ENCODE data around the gene KIDINS220.

Gene KIDINS220

DNA sequence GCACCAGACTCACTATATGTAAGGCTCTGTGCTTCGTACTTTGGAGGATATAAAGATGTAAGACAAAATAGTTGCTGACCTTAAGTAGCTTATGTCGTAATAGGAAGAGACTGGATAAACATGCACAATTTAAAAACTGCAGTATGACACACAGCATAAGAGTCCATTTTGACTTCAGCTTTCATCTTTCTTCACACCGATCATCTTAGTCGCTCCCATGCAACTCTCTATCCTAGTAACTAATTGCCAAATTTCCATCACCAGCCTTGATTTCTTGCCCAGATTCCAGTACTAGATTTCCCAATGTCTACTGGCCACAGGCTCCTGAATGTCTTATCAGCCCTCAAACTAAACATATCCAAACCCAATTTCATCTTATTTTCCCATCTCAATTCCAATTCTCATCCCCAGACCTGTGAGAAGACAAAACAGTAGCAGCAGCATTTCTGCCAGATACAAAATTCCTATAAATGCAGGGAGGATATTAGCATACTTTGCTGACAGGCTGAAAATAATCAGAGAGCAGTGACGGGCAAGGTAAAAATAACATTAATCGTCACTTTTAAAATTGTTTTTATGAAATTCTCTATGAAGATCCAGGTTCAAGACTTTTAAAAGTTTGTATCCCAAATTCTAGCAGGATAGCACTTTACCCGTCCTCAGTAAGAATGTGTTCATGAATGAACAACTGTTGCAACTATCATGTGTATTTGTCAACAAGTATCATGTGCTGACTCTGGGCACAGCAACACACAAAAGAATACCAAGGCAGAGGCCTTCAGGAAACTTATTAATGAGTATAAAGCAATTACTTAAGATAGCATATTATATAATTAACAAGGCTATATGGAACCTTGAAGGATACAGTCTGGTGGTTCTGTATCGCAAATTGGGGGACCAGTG lies 42.2 kb downstream of the KIDINS220 start:
- Histone ChIP-seq H3K4me1 (ENCODE audit: control insufficient read depth, insufficient read depth, low read length, poor library complexity, severe bottlenecking) (no peaks in the 10 kb centered on the region), H3K9me3 (ENCODE audit: control insufficient read depth, low read length) (no peaks in the 10 kb centered on the region), H3K4me3 (ENCODE audit: extremely low read depth, insufficient read depth, low read length, poor library complexity, severe bottlenecking) (no peak overlapping the region), H3K36me3 (ENCODE audit: control insufficient read depth, insufficient read depth, low read length) (peaks cover 70% of the 10 kb centered on the region), H3K27ac (ENCODE audit: low read depth, low read length, severe bottlenecking) (no peak overlapping the region)
- 95 to 98% methylated on average over 3 to 5 of the region's 8 CpGs for WGBS, 2 experiments (ENCODE audit: insufficient coverage in 2 of 2)

DNA sequence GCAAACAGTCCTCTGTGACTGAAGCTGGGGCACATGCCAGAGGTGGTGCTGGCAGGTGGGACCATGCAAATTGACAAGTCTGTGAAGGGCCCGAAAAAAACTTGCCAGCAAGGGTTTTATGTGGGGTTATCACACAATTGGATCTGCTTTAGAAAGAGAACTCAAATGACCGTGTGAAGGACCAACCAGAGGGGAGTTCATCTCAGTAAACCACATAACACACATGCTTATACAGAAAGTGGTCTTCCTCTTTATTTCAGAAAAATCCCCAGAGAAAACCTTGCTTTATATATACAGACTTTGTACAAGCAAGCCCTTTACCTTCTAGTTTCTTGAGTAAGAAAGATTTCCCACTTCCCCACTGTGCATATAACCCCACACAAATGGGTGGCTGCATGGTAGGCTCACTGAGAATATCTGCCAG lies 46.7 kb downstream of the KIDINS220 start:
- no peak overlapping the region for H3K27ac ChIP-seq (ENCODE audit: low read depth, low read length, severe bottlenecking)
- WGBS, 2 experiments (ENCODE audit: insufficient coverage in 2 of 2): 93 to 100% methylated on average over 1 to 2 of the region's 2 CpGs
- no peaks in the 10 kb centered on the region for H3K9me3 ChIP-seq (ENCODE audit: control insufficient read depth, low read length)
- no peak overlapping the region for H3K4me3 ChIP-seq (ENCODE audit: extremely low read depth, insufficient read depth, low read length, poor library complexity, severe bottlenecking)
- peaks cover 70% of the 10 kb centered on the region for H3K36me3 ChIP-seq (ENCODE audit: control insufficient read depth, insufficient read depth, low read length)
- no peaks in the 10 kb centered on the region for H3K4me1 ChIP-seq (ENCODE audit: control insufficient read depth, insufficient read depth, low read length, poor library complexity, severe bottlenecking)

DNA sequence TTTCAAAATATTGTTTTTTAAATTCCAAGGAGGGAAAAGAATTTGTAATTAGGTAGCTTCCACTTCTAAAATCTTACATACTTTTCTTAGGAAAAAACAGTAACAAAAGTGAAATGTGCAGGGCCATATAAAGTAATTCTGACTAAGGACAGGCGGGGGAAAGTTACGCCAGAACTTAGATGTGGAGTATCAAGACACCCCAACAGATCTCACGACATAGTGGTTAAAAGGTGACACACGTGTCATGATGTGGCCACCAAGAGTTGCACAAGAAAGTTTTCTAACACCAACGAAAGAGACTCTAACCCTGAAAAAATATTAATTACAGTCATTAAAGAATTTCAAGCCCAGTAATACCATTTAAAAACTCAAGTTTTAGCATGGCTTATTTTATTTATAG lies 51.0 kb downstream of the KIDINS220 start:
- Histone ChIP-seq H3K4me3 (ENCODE audit: extremely low read depth, insufficient read depth, low read length, poor library complexity, severe bottlenecking) (no peak overlapping the region), H3K9me3 (ENCODE audit: control insufficient read depth, low read length) (no peaks in the 10 kb centered on the region), H3K4me1 (ENCODE audit: control insufficient read depth, insufficient read depth, low read length, poor library complexity, severe bottlenecking) (no peaks in the 10 kb centered on the region), H3K36me3 (ENCODE audit: control insufficient read depth, insufficient read depth, low read length) (peaks cover 53% of the 10 kb centered on the region), H3K27ac (ENCODE audit: low read depth, low read length, severe bottlenecking) (no peak overlapping the region)
- WGBS, 2 experiments (ENCODE audit: insufficient coverage in 2 of 2): 97 to 100% methylated on average over 5 of the region's 5 CpGs

GRCh38 chr2:8779795-8780671 lies 57.4 kb downstream of the KIDINS220 start:
- Histone ChIP-seq H3K27ac (ENCODE audit: low read depth, low read length, severe bottlenecking) (no peak overlapping the region), H3K9me3 (ENCODE audit: control insufficient read depth, low read length) (no peaks in the 10 kb centered on the region), H3K4me1 (ENCODE audit: control insufficient read depth, insufficient read depth, low read length, poor library complexity, severe bottlenecking) (no peaks in the 10 kb centered on the region), H3K36me3 (ENCODE audit: control insufficient read depth, insufficient read depth, low read length) (peaks cover 31% of the 10 kb centered on the region), H3K4me3 (ENCODE audit: extremely low read depth, insufficient read depth, low read length, poor library complexity, severe bottlenecking) (no peak overlapping the region)
- WGBS, 2 experiments (ENCODE audit: insufficient coverage in 2 of 2): 88 to 100% methylated on average over 1 to 2 of the region's 4 CpGs

DNA sequence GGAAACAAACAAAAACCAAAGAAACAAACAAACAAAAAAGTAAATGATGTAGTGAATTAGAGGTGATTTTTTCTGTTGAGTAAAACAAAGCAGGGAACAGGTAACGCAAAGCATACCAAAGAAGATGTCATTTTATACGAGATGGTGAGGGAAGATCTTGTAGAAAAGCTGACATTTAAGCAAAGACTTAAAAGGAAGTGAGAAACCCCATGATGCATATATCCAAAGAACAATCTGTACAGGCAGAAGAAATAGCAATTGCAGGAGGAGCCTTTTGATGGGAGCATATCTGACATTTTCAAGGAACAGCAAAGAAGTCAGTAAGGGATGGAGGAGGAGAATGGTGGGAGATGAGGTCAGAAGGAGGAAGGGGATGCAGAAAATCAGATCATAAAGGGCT lies 63.0 kb downstream of the KIDINS220 start:
- Histone ChIP-seq H3K4me3 (ENCODE audit: extremely low read depth, insufficient read depth, low read length, poor library complexity, severe bottlenecking) (no peak overlapping the region), H3K4me1 (ENCODE audit: control insufficient read depth, insufficient read depth, low read length, poor library complexity, severe bottlenecking) (no peaks in the 10 kb centered on the region), H3K36me3 (ENCODE audit: control insufficient read depth, insufficient read depth, low read length) (peaks cover 39% of the 10 kb centered on the region), H3K27ac (ENCODE audit: low read depth, low read length, severe bottlenecking) (no peak overlapping the region), H3K9me3 (ENCODE audit: control insufficient read depth, low read length) (no peaks in the 10 kb centered on the region)
- 100% methylated on average over 2 of the region's 2 CpGs; no CpG with 5 or more reads in 1 of the 2 experiments for WGBS, 2 experiments (ENCODE audit: insufficient coverage in 2 of 2)

- Histone ChIP-seq H3K36me3 (ENCODE audit: control insufficient read depth, insufficient read depth, low read length) (peaks cover 18% of the 10 kb centered on the region), H3K9me3 (ENCODE audit: control insufficient read depth, low read length) (no peaks in the 10 kb centered on the region), H3K4me1 (ENCODE audit: control insufficient read depth, insufficient read depth, low read length, poor library complexity, severe bottlenecking) (no peaks in the 10 kb centered on the region), H3K4me3 (ENCODE audit: extremely low read depth, insufficient read depth, low read length, poor library complexity, severe bottlenecking) (no peak overlapping the region), H3K27ac (ENCODE audit: low read depth, low read length, severe bottlenecking) (no peak overlapping the region)
- 100% methylated on average over 1 of the region's 1 CpG for WGBS, 2 experiments (ENCODE audit: insufficient coverage in 2 of 2)
Measured at GRCh38 chr2:8767324-8767723, 70.1 kb downstream of the KIDINS220 start.

DNA sequence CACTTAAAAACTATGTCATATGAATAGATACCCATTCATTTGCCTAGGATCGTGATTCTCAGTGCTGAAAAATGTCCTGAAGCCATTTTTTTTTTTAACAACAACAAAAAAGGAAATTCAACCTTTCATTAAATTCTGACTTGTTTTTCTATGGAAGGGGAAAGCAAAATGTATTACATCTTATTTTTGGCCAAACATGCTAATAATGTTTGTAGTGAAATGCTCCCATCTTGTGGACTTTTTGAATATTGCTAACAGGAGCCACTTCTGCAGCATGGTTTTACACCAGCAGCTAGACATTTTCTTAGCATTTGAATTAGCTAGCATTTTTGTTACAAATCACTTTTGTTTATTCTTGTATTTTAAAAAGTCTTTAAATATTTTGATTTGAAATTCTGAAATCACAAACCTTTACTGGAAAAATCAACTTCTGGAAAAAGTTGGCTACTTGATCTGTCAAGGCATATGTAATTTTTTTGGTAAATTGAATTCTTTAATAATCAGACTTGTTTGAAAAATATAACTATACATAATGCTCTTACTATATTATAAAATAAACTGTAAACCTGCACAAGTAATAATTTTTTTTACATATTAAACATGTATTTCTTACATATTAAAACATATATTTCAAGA lies 75.8 kb downstream of the KIDINS220 start:
- Histone ChIP-seq H3K4me3 (ENCODE audit: extremely low read depth, insufficient read depth, low read length, poor library complexity, severe bottlenecking) (no peak overlapping the region), H3K9me3 (ENCODE audit: control insufficient read depth, low read length) (no peaks in the 10 kb centered on the region), H3K36me3 (ENCODE audit: control insufficient read depth, insufficient read depth, low read length) (peaks cover 15% of the 10 kb centered on the region), H3K4me1 (ENCODE audit: control insufficient read depth, insufficient read depth, low read length, poor library complexity, severe bottlenecking) (no peaks in the 10 kb centered on the region), H3K27ac (ENCODE audit: low read depth, low read length, severe bottlenecking) (no peak overlapping the region)
- WGBS, 2 experiments (ENCODE audit: insufficient coverage in 2 of 2): no CpG with 5 or more reads among the region's 1 CpG

DNA sequence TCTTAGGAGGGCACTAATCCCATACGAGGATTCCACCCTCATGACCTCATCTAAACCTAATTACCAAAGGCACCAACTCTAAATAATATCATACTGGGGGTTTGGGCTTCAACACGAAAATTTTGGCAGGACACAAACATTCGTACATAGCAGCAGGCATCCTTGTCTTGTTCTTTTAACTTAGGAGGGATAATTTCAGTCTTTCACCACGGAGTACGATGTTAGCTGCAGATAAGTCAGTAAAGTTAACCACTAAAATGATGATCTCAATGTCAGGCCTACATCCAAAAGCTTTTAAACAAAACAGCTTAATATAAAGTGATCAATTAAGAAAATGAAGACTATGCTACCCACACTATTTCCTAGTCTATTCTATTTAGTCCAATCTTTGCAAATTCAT lies 80.7 kb downstream of the KIDINS220 start:
- H3K4me1 ChIP-seq (ENCODE audit: control insufficient read depth, insufficient read depth, low read length, poor library complexity, severe bottlenecking): no peaks in the 10 kb centered on the region
- WGBS, 2 experiments (ENCODE audit: insufficient coverage in 2 of 2): 100% methylated on average over 1 of the region's 5 CpGs; no CpG with 5 or more reads in 1 of the 2 experiments
- H3K36me3 ChIP-seq (ENCODE audit: control insufficient read depth, insufficient read depth, low read length): peaks cover 20% of the 10 kb centered on the region
- H3K9me3 ChIP-seq (ENCODE audit: control insufficient read depth, low read length): peaks cover 6% of the 10 kb centered on the region
- H3K27ac ChIP-seq (ENCODE audit: low read depth, low read length, severe bottlenecking): no peak overlapping the region
- no peak overlapping the region for H3K4me3 ChIP-seq (ENCODE audit: extremely low read depth, insufficient read depth, low read length, poor library complexity, severe bottlenecking)

DNA sequence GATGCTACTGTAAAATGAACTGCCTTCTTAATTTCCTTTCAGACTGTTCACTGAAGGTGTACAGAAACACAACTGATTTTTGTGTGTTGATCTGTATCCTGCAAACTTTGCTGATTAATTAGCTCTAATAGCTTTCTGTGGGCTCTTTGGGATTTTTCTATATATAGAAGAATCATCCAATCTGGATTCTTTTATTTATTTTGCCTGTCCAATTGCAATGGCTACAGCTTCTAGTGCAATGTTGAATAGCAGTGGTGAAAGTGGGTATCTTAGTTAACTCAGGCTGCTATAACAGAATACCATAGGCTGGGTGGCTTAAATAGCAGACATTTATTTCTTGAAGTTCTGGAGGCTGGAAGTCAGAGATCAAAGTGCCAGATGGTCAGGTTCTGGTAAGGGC lies 81.2 kb downstream of the KIDINS220 start:
- Histone ChIP-seq H3K4me1 (ENCODE audit: control insufficient read depth, insufficient read depth, low read length, poor library complexity, severe bottlenecking) (no peaks in the 10 kb centered on the region), H3K9me3 (ENCODE audit: control insufficient read depth, low read length) (peaks cover 6% of the 10 kb centered on the region), H3K27ac (ENCODE audit: low read depth, low read length, severe bottlenecking) (no peak overlapping the region), H3K4me3 (ENCODE audit: extremely low read depth, insufficient read depth, low read length, poor library complexity, severe bottlenecking) (no peak overlapping the region), H3K36me3 (ENCODE audit: control insufficient read depth, insufficient read depth, low read length) (peaks cover 20% of the 10 kb centered on the region)

GRCh38 chr2:8754106-8754776 lies 83.2 kb downstream of the KIDINS220 start:
- no peak overlapping the region for H3K27ac ChIP-seq (ENCODE audit: low read depth, low read length, severe bottlenecking)
- no peak overlapping the region for H3K4me3 ChIP-seq (ENCODE audit: extremely low read depth, insufficient read depth, low read length, poor library complexity, severe bottlenecking)
- H3K4me1 ChIP-seq (ENCODE audit: control insufficient read depth, insufficient read depth, low read length, poor library complexity, severe bottlenecking): peaks cover 4% of the 10 kb centered on the region
- H3K36me3 ChIP-seq (ENCODE audit: control insufficient read depth, insufficient read depth, low read length): peaks cover 21% of the 10 kb centered on the region
- H3K9me3 ChIP-seq (ENCODE audit: control insufficient read depth, low read length): peaks cover 6% of the 10 kb centered on the region
